ENCODE measurements around the gene GRID1.

Gene GRID1

DNA sequence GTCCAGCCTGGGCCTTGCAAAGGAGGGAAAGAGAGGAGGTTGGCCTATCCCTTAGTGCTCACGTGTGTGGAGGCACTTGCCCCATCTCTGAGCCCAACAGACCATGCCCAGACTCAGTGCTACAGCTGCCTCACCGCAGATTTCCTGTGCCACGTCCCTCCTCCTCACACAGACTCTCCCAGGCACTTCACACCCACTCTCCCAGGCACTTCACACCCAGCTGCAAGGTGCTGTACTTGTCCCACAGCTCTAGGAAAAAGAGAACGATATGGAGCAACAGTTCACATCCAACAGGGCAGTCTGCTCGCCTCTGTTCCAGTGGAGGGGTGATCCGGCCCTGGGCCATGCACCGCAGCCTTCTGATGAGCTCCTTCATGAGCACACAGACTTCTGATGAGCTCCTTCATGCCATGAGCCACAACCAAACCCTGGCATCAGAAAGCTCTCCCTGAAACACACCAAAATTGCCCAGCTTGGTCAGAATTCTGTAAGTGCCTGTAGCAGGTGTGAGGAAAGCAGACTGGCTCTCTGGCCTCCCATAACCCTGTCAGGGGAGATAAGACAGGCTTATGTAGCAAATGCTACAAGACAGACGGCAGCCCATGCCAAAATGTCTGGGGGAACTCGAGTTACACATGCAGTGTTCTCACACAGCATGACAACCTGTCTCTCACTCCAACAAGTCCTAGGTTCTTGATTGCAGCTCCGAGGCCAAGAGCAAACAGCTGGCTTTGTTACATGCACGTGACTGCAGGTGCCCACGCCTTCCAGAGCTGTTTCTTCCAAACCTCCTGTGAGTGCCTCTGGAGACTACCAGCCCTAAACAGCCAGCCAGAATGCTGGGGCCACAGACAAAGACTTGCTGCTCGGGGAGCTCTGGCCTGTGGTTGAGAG is 348.5 kb downstream of the GRID1 start:
- no peak for DNase-seq

DNA sequence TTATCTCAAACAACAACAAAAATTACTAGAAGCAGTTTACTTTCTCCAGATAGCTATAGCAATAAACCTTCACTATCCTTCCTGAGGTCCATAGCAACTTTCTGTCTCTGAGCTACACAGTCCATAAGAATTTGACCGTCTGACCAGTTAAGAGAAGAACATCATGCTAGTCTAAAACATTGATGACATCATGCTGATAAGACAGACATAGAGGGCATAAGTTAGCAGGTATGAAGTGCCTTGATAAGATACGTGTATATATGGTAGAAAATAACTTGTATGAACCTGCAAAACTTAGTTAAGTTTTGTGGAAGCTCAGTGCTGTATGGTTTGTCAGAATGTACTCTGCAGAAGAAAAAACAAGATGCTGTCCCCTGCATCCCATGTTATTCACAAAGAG is 353.0 kb downstream of the GRID1 start:
- no peak for DNase-seq

DNA sequence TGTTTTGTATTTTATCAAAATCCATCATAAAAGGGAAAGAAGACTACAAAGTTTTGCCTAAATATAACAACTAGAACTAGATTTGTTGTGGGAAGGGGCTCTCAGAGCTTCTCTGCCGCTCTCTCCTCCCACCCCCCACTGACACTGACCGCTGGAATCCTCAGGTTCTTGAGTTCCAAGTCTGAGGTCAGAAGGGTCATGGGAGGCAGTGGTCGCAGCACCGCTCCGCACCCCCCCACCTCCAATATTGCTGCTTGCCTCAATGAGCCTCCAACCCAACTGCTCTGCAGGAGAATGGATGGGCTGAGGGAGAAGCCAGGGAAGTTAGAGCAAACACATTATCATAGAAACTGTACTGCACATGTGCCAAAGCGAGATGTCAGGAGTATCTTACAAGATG is 359.4 kb downstream of the GRID1 start:
- DNase-seq: no peak

DNA sequence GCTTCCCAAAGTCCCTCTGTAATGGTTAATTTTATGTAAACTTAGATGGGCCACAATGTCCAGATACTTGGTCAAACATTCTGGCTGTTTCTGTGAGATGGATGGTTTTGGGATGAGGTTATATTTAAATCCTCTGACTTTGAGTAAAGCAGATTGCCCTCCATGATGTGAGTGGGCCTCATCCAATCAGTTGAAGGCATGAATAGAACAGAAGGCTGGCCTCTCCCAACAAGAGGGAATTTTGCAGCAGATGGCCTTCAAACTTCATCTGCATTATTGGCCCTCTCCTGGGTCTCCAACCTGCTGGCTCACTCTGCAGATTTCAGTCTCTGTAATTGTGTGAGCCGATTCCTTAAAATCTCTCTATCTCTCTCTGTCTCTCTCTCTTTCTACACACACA is 362.3 kb downstream of the GRID1 start:
- no peak for DNase-seq

DNA sequence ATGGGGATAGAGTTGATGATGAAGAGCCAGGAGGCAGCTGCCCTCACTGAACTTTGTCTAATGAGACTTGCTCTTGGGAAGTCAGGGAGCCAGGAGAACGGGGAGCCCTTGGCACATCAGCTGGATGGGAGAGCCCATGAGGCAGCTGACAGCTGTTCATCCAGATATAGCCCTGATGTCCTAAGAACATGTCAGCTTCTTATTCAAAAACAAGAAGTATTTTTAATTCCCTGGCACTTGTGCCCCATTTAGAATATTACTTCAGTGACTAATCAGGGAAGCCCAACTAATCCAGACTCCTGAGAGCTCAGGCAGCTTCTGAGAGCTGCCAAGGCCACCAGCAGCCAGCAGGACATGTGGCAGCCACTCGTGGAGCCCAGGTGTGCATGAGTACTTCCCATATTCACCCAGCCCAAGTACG is 363.4 kb downstream of the GRID1 start:
- DNase-seq: no peak

DNA sequence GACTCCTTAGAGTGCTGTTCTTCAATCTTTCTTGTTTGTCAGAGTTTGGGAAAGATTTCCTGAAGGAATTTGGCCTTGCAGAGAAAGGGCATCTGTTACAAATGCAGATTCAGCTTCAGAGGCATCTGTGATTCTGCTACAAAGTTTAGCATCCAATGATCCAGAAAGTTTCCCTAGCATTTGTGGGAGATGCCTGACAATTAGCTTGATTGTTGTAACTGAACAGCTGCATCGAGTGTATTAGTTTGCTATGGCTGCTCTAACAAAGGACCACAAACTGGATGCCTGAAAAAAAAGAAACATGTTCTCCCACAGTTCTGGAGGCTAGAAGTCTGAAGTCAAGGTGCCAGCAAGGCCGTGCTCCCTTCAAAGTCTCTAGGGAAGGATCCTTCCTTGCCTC is 365.1 kb downstream of the GRID1 start:
- DNase-seq: no peak

DNA sequence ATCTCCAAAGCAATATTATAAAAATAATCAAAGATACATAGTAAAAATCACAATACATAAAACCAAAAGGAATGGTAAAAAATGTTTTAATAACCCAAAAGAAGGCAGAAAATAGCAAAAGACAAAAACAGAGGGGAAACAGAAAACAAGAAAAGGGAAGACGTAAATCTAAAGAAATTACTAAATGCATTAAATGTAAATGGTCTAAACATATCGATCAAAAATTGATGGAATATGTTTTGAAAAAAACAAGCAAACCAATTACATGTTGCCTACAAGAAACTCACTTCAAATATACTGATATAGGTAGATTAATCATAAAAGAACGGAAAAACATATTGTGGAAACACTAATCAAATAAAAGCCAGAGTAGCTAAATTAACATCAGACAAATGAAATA is 369.1 kb downstream of the GRID1 start:
- DNase-seq: no peak

DNA sequence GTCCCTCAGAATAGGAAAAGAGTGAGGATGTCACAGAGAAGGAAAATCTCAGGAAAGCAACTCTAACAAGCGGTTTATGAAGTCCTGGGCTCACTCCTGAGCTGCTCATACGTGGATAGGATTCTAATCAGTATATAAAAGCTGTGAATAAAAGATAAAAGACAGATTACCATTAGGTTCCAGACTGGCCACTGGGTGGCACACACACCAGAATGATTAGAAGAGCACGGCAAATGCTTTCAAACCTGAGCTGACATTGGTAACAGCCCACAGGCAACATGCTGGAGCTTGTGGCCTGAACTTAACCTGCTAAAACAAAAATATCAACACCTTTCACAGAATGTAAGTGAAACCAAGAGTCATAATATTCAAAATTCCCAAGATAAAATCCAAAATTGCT is 370.8 kb downstream of the GRID1 start:
- DNase-seq: peak; percentile 13

DNA sequence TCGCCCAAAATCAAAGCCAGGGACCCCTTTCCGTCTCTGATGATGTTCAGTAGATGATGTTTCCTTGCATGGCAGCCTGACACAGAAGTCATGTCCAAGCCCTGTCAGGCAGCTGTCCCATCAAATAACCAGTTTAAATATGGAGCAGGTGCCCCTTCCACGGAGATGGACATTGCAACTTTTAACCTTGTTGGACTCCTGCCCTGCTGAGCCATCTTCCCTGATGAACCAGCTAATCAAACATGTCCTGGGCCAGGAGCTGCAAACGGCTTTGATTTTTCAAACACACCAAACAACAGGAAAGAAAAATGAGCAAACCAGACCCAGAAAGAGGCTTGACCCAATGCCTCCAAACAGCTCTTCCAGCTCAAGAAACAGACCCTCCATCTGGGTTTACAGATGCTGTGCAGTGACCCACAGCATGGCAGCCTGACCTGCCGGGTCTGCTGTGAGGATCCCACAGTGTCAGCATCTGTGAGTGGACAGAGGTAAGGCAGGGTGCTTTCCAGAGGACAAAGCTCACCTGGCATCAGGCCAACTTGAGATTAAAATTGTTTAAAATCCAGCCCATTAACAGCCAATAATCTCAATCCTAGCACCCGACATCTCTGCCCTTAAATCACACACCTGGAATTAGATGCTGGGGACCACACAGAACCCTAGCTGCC is 372.6 kb downstream of the GRID1 start:
- no peak for DNase-seq

DNA sequence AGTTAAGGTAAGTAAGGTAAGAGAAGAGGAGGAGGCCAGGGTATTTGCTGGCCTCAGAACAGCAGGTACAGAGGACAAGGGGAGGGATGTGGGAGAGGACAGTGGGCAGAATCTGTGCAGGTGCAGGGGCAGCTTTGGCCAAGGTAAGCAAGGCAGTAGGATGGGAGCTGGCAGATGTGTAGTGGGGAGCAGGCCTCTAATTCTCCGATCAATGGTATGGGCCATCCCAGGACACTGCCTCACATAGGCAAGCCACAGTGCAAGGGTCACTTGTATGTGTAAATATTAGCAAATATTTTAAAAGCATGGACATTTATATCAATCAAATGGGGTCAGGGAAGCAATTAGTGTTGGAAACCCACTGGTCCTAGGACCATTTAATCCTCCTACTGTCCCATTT is 373.5 kb downstream of the GRID1 start:
- DNase-seq: no peak

DNA sequence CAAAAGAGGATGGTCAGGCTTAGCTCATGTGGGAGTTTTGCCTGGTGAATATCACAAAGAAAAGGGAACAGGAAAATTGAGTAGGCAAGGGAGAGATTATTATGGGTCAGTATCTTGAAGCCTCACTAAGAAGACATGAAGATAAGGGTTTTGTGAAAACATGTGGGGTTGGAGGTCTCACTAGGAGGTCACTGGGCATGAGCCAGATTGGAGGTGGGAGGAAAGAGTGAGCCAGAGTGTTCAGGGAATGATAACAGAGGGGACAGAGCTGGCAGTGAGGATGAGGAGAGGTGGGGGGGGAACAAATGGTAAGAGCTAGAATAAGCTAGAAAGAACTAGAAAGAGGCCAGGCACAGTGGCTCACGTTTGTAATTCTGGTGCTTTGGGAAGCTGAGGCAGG is 374.3 kb downstream of the GRID1 start:
- no peak for DNase-seq

DNA sequence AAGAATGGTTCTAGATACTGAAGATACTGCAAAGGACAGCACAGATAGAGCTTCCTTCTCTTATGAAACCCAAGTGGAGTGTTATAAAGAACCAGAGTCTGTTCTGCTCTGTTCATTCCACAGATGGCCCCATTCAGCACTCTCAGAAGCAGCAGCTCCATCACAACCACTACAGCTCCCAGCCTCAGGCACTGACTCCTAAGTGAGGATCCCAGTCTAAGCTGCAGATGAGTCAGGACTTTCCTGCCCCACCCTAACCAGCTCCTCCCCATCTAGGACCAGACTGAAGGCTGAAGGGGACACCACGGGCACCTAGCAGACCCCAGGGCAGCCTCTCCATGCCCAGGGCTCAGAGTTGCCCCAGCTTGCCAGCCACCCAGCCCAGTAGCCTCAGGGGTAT is 379.8 kb downstream of the GRID1 start:
- DNase-seq: no peak

DNA sequence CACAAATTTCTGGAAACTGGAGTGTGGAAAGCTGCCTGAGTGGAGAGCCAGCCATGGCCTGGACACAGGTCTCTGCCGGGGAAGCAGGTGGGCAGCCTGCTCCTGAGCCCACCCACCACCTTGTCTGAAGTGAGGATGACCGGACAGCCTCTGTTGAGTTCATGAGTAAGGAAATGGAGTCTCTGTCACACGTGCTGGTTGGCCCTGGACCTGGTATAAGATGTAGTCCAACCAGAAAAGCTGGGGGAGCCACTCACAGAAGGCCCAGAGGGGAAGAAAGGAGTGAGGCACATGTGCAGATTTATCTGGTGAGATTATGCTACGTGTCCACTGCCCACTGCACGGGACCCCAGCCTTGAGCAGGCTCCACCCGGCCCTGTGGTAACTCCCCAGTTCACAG is 383.5 kb downstream of the GRID1 start:
- DNase-seq: no peak

DNA sequence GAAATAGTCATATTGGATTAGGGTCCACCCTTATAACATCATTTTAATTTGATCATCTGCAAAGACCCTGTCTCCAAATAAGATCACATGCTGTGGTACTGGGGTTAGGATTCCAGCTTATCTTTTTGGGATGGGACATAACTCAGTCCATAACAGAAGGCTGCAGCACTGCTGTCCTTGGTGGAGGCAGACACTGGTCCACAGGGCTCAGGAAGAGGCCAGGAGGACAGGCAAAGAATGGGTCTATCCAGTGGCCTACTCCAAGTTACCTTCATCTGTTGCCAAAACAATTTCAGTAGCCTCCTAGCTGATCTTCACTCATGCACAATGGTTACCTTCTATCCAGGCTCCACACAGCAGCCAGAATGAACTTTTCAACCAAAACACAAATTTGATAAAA is 387.0 kb downstream of the GRID1 start:
- DNase-seq: no peak

DNA sequence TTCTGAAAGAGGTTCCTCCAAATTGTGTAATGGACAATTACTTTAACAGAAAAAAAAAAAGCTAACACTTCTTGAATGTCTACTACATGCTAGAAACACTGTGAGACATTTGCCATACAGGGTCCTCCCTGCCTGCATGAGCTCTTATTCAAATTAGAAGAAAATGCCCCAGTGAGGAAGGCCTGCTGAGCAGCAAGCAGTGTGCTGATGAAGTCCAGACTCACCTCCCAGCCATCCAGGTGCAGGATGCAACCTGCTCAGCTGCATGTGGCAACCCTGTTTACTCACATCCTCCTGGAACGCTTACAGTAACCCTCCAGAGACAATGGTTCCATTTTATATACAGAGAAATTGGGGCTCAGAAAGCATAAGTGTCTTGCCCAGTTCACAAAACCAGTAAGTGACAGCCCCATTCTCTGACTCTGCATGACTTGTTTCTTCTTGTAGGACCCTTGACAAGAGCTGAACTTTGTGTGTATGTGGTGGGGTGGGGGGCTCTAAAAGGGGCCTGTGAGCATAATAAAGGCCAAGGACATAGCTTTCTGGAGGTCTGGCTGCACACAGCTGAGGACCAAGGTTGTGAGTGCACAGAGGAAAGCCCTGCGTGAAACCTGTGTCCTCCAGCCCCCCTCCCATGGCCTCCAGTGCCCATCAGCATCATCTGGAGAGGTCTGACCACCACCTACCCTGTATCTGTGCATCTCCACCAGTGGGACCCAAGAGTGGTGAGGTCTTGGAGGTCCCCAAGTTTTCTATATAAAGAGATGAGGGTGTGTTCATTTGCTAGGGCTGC is 387.8 kb downstream of the GRID1 start:
- no peak for DNase-seq

DNA sequence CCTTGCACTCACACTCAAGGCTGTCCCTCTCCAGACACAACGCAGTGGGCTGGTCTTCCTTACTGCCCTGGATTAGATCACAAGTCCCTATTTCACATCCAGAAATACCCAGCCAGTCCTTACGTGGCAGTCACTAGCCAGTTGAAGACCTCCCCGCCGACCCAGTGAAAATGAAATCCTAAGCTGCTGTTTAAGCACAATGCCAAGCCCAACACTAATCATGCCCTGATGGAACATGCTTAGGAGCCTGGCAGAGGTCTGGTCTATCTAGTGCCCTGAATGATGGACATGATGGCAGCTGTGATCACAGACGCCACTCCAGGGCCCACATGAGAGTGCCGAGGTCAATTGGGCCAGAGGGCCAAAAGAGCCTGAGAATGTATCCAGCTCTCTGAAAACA is 389.0 kb downstream of the GRID1 start:
- no peak for DNase-seq

DNA sequence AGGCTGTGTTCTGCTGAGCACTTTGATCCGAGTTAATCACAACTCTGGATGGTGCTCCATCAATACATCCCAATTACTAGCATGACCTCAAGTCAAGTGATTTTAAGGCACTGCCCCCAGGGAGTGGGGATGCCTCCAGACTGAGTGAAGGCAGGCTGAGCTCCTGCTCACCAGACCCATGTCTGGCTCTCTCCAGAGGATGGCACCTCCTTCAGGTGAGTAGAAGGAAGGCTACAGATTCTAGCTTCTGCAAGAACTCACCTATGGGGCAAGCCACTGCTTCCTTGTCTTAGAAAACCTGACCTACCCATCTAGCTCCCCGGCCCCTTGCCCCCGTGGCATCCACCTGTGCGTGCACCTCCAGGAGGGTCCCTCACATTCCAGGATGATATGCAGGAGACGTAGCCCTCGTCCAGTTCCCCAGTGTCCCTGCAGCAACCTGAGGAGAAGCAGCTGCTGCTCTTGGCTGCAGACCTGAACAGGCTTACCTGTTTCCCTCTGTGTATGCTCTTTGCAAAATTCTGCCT is 390.3 kb downstream of the GRID1 start:
- no peak for DNase-seq

DNA sequence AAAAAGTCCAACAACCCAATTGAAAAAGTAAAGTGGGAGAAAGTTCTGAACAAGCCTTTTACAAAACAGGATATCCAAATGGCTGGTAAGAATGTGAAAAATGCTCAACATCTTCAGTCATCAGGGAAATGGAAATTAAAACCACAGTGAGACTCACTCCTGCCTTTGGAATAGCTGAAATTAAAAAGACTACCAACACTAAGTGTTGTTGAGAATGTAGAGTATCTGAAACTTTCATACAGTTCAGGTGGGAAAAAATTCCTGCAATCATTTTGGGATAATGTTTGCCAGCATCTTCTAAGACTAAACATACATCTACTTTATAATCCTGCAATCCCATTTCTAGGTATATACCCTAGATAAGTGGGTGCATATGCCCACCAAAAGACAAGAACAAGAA is 395.1 kb downstream of the GRID1 start:
- DNase-seq: no peak

DNA sequence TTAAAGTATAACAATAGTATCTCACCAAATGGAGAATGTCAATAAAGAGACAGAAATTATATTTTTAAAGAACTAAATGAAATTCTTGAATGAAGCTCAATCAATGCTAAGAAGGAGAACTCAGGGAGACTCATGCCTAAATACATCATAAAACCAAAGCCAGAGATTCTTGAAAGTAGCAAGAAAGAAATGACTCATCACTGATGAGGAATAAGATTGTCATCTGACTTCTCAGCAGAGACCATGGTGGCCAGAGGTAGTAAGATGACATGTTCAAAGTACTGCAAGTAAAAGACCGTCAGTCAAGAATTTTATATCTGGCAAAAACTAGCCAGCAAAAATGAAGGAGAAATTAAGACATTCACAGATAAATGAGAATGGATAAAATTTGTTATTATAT is 399.0 kb downstream of the GRID1 start:
- no peak for DNase-seq

DNA sequence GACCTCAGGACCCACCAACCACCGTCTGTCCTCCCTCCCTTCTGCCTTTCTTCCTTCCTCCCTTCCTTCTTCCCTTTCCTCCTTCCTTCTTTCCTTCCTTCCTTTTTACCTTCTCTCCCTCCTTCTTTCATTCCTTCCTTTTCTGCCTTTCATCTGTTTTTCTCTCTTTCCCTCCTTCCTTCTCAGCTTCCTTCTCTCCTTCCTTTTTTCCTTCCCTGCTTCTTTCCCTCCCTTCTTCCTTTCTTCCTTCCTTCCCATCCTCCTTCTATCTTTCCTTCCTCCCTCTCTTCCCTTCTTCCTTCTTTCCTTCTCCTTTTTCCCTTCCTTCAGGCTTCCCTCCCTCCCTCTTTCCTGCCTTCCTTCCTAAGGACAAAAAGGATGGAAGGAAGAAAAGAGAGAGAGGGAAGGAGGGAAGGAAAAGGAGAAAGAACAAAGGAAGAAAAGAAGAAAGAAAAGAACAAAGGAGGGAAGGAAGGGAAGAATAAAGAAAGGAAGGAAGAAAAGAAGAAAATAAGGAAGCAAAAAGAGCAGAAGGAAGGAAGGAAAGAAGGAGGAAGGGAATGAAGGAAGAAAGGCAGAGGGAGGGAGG is 405.0 kb downstream of the GRID1 start:
- DNase-seq: no peak

DNA sequence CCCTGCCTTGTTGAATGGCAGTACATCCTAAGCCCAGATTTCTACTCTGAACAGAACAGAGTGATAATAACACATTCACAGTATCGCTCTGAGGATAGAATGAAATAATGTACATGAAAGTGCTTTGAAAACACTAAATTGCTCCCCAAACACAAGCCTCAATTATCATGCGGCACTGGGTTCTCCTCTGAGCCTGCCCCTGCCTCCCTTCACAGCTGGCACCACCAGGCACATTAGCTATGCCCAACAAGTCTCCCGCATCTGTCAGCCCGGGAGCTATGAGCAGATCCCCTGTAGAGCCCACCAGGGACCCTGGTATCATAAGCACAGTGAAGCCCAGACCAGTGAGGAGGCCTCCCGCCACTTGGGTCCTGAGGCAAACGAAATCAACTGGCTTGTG is 405.5 kb downstream of the GRID1 start:
- no peak for DNase-seq

DNA sequence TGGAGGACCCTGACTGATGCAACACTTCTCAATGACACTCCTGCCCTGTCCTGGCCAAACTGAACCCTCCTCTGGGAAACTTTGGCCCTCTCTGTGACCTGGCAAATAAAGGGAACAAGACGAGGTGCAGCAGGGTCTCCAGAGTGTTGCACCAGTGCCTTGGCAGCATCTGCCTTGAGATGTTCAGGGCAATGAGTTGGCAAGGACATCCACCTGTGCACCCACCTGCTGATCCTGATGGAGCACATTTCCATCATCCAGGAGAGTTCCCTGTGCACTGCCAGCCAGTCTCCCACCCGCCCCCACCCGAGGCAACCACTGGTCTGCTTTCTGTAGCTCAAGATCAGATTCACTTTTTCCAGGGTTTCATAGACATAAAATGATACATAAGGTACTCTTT is 407.4 kb downstream of the GRID1 start:
- DNase-seq: no peak

DNA sequence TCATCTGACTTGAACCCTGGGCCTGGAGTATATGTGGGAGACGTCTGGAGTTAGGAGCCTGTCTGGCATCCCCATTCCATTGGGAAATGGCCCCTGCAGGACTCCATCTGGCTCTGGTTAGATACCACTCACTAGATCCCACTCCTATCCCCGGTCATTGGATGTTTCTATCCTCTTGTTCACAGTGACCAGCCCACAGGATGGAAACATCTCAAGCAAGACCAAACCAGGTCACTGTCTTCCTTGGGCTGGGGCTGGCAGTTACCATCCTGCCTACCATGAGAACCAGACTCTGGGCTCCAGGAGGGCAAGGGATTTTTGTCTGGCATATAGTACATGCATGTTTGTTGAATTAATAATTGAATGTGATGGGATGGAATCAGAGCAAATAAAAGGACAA is 415.7 kb downstream of the GRID1 start:
- no peak for DNase-seq
